GM19025 (cell line): ENCODE data around the gene ADIPOR2.

Source experiments
- ATAC-seq: cut with Tn5 transposase; IDR thresholded peaks from one replicate; pipeline ENCODE4 v1.9.1; 2021; ENCODE audit warnings: mild to moderate bottlenecking, low read depth, moderate library complexity; ENCODE audit not compliant: unreplicated experiment

ADIPOR2 gene

GRCh38 chr12:1796515-1797010 lies 105.7 kb downstream of the ADIPOR2 start:
- ATAC-seq: peak; percentile 17

GRCh38 chr12:1797011-1797901 lies 106.4 kb downstream of the ADIPOR2 start:
- ATAC-seq: no peak

GRCh38 chr12:1797991-1798640 lies 107.2 kb downstream of the ADIPOR2 start:
- no peak for ATAC-seq

- ATAC-seq: no peak
These were observed 107.8 kb downstream of the ADIPOR2 start for GRCh38 chr12:1798641-1799020.

- ATAC-seq: no peak
These were observed 108.4 kb downstream of the ADIPOR2 start for GRCh38 chr12:1799051-1799881.

- no peak for ATAC-seq
These were observed 109.1 kb downstream of the ADIPOR2 start for GRCh38 chr12:1799882-1800400.

GRCh38 chr12:1800401-1801302 lies 109.8 kb downstream of the ADIPOR2 start:
- ATAC-seq: no peak

- no peak for ATAC-seq
These were observed 110.6 kb downstream of the ADIPOR2 start for GRCh38 chr12:1801303-1801975.

GRCh38 chr12:1803736-1804135 lies 112.9 kb downstream of the ADIPOR2 start:
- no peak for ATAC-seq

- peak; percentile 84 for ATAC-seq
These were observed 113.9 kb downstream of the ADIPOR2 start for GRCh38 chr12:1804545-1805332.

- ATAC-seq: no peak
These were observed 114.7 kb downstream of the ADIPOR2 start for GRCh38 chr12:1805441-1806081.

GRCh38 chr12:1806301-1807086 lies 115.6 kb downstream of the ADIPOR2 start:
- ATAC-seq: no peak

- ATAC-seq: no peak
These were observed 116.4 kb downstream of the ADIPOR2 start for GRCh38 chr12:1807087-1807860.

GRCh38 chr12:1808036-1808797 lies 117.3 kb downstream of the ADIPOR2 start:
- ATAC-seq: no peak

- ATAC-seq: no peak
These were observed 118.1 kb downstream of the ADIPOR2 start for GRCh38 chr12:1808798-1809480.
